Aorta (tissue), 5 donors: ENCODE data around the gene GRAMD1A. TPM values are rescaled to one million over a fixed set of nuclear protein-coding genes. Genes with fewer than 3 reads are reported as not detected.
"Not testable (repeated sequence)": the region's sequence is repeated elsewhere in the genome, so short reads cannot be mapped to it uniquely, and the experiment has no call there.

Source experiments
- ATAC-seq: fragments of 200-7000 bp; cut with Tn5 transposase; one replicate; pipeline ENCODE4 v1.9.1; 2022; ENCODE audit warnings: moderate library complexity; ENCODE audit not compliant: low FRiP score
- DNase-seq, 2 donors: peaks; one replicate each; pipeline ENCODE4 v3.0.0-alpha.2; 2020
- H3K27ac ChIP-seq, 2 donors: one replicate each; pipeline ENCODE4 v1.5.1; 2013; ENCODE audit warnings: low read length in 2 of 2, mild to moderate bottlenecking in 2 of 2, moderate library complexity in 2 of 2, control low read depth in 1 of 2, inconsistent platforms in 1 of 2, low read depth in 1 of 2
- H3K27me3 ChIP-seq, 2 donors: one replicate each; pipeline ENCODE4 v1.6.1; 2013; ENCODE audit warnings: control low read depth in 1 of 2, low read length in 1 of 2, mild to moderate bottlenecking in 1 of 2, moderate library complexity in 1 of 2; ENCODE audit not compliant: insufficient read depth in 2 of 2, control insufficient read depth in 1 of 2
- H3K36me3 ChIP-seq, 2 donors: one replicate each; pipeline ENCODE4 v1.6.1; 2013; ENCODE audit warnings: control low read depth in 1 of 2, low read length in 1 of 2, mild to moderate bottlenecking in 1 of 2; ENCODE audit not compliant: insufficient read depth in 2 of 2, control insufficient read depth in 1 of 2
- H3K4me1 ChIP-seq, 2 donors: one replicate each; pipeline ENCODE4 v1.6.1; 2013; ENCODE audit warnings: low read length in 2 of 2, control low read depth in 1 of 2, mild to moderate bottlenecking in 1 of 2, moderate library complexity in 1 of 2; ENCODE audit not compliant: insufficient read depth in 2 of 2, control insufficient read depth in 1 of 2
- H3K4me3 ChIP-seq, 2 donors: one replicate each; pipeline ENCODE4 v1.5.1; 2013; ENCODE audit warnings: low read length in 2 of 2, control low read depth in 1 of 2, mild to moderate bottlenecking in 1 of 2
- H3K9me3 ChIP-seq: one replicate; pipeline ENCODE4 v1.6.1; 2013; ENCODE audit warnings: mild to moderate bottlenecking, low read length; ENCODE audit not compliant: control insufficient read depth
- WGBS, 2 donors: extraction: QIAGEN DNeasy Blood & Tissue Kit; methylation state at CpG; one replicate each; pipeline ENCODE4 v1.1.7; 2013; 5-methylcytosine and 5-hydroxymethylcytosine counted together
- intact Hi-C, 2 donors: fragments of 100-400 bp; cut with DNase I; formaldehyde crosslinking; loops; one replicate each; pipeline versions ENCODE4 v1.14.2 to v1.15.0; 2022
- polyA plus RNA-seq, 2 donors: library from polyadenylated mRNA; stranded (reverse); fragments of 200-250 nt; gene quantifications; one replicate each; pipeline ENCODE4 v1.2.3, GENCODE V29; 2013
- total RNA-seq, 2 donors: library from RNA; stranded (reverse); fragmentation: NEBNext Ultra II Directional; extraction: Animal tissue kit (Norgen Biotek cat#: 25700); gene quantifications; one replicate each; pipeline ENCODE4 v1.2.1, GENCODE V29; 2021
- donor health status: healthy with polysubstance abuse.
- donor health status: Bipolar disorder and iron deficiency.
- donor health status: DM: no; HTN: no; CAD: no.
- donor health status: DM: no; HTN: no; CAD: no.
- donor health status: DM: yes; HTN: yes; CAD: no.

Gene GRAMD1A
- total and polyA plus RNA-seq, 4 donors: 13.4 to 92.7 (median 62.3) TPM

DNA sequence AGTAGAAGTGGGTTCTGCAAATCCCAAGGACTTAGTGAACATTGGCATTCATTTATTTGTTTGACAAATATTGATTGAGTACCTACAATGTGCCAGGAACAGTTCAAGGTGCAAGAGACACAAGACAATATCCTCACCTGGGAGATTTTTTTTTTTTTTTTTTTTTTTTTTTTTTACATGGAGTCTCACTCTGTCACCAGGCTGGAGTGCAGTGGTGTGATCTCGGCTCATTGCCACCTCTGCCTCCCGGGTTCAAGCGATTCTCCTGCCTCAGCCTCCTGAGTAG, 28.4 kb downstream of the GRAMD1A start:
- WGBS, 2 donors: 78 to 93% methylated on average over 3 of the region's 3 CpGs
- DNase-seq, intact Hi-C loops, H3K4me3 ChIP-seq, ATAC-seq, H3K9me3 ChIP-seq, H3K4me1 ChIP-seq, H3K36me3 ChIP-seq, H3K27me3 ChIP-seq, H3K27ac ChIP-seq: not testable (repeated sequence)

DNA sequence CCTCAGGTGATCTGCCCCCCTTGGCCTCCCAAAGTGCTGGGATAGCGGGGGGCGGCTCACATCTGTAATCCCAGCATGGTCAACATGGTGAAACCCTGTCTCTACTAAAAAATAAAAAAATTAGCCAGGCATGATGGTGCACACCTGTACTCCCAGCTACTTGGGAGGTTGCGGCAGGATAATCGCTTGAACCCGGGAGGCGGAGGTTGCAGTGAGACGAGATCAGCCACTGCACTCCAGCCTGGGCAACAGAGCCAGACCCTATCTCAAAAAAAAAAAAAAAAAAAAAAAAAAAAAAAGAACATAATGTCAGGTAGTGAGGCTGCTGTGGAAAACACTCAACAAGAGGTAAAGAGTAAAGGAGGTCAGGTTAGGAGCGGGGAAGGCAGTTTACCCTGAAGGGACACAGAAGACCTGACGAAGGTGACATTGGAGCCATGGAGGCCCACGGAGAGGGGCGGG, 29.2 kb downstream of the GRAMD1A start:
- H3K9me3 ChIP-seq, H3K4me3 ChIP-seq, H3K27ac ChIP-seq, intact Hi-C loops, ATAC-seq, DNase-seq, H3K36me3 ChIP-seq, H3K4me1 ChIP-seq, H3K27me3 ChIP-seq: not testable (repeated sequence)
- 76 to 77% methylated on average over 11 of the region's 11 CpGs for WGBS, 2 donors

DNA sequence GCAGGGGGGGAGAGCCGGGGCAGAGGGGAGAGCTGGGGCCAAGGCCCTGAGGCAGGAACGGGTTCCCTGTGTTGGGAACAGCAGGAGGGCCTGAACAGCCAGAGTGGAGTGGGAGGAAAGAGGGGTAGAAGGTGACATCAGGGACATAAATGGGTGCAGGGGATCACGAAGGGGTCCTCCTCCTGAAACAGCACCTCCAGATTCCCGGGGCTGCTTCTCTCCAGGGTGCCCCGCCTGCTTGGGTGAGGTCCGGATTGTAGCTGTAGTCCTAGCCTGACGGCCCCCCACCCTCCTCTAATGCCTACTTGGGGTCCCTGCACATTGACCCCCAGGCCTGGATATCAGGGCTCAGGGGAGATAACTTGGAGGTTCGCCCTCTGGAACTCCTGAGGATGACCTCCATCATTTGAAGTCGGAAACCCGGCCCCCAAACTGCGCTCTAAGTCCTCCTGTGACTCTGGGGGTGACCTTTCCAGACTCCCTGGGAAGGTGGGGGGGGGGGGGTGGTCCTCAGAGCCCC, 29.7 kb downstream of the GRAMD1A start:
- no peaks in the 10 kb centered on the region for H3K9me3 ChIP-seq
- ATAC-seq (no peak), DNase-seq (peak in 1 of 2 donors; percentile 67)
- H3K4me1 ChIP-seq: no peaks in the 10 kb centered on the region
- H3K27me3 ChIP-seq: no peaks in the 10 kb centered on the region
- peak overlapping the region in 1 of 2 donors; percentile 87 for H3K4me3 ChIP-seq
- H3K27ac ChIP-seq: no peak overlapping the region
- intact Hi-C loops: no loop called here
- WGBS, 2 donors: 21 to 22% methylated on average over 11 of the region's 11 CpGs
- no peaks in the 10 kb centered on the region for H3K36me3 ChIP-seq

DNA sequence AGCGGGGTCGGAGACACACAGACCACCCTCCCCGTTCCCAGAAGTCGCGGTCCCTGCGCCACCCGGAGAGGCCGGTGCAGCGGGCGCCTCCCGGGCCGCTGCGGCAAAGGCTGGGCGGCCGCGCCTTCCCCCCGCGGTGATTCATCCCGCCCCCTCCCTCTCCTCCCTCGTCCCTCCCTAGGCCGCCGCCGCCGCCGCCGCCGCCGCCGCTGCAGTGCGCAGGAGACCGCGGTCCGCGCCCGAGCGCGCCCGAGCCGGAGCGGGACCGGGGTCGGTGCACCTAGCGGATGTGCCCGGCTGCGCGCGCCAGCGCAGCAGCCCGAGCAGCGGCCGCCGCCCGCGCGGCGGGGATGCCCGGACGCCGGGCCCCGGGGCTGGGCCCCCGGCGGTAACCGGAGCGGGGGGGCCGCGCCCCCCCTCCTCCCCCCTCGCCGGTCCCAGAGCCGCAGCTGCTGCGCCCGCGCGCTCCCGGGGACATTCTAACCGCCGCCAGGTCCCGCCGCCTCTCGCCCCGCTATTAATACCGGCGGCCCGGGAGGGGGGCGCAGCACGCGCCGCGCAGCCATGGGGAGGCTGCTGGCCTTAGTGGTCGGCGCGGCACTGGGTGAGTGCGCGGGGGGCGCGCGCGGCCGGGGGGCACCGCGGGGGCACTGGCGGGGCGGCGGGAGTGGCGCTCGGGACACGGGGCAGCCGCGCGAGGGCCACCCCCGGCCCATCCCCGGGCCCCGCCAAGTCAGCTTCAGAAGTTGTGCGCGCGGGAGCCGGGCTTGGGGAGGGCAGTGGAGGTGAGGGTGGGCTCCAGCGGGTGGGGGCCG, 30.3 kb downstream of the GRAMD1A start, which contains the start of gene SCN1B:
Gene SCN1B, plus strand, starts transcription at position 214 of the 815 bp plus-strand sequence. Its CDS starts 351 bp downstream, at position 565.
- Histone ChIP-seq H3K4me1 (no peaks in the 10 kb centered on the region), H3K9me3 (no peaks in the 10 kb centered on the region), H3K27me3 (no peaks in the 10 kb centered on the region), H3K36me3 (no peaks in the 10 kb centered on the region), H3K4me3 (peak within 1 kb of the TSS; percentile 71 to 87), H3K27ac (no peak within 1 kb of the TSS)
- ATAC-seq (peak; percentile 79), DNase-seq (peak; percentile 81 to 93)
- intact Hi-C loops: no loop called here
- WGBS, 2 donors: 0 to 1% methylated on average over 51 to 118 of the region's 118 CpGs

DNA sequence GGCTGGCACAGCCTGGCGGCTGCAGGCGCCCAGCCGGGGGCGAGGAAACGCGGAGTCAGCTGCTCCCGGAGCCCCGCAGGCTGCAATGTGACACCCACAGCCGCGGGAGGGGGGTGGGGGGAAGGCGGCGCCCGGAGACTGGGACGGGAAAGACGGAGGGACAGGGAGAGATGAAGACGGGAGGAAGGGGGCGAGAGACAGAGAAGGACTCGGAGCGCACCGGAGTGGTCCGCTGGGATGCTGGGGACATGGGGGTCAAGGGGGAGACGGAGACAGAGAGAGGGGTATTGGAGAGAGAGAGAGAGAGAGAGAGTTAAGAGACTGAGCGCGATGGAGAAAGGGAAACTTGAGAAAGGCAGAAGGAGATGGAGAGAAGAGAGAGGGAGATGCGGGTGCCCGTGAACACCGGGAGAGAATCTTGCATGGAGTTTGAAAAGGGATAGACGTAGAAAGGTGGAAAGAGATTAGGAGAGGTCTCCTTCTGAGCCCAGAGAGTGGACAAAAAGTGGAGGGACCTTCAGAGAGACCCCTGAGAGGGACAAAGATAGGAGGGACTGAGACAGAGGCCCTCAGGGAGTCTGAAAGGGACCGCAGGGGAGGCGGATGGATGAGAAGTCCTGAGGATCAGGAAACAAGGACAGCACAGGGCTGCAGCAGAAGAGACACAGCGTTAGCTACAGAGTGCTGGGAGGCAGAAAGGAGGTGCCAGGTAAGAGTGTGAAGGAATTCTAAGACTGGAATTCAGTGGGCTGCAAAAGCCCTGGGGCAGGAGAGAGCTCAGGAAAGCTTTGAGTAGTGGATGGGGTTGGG, 31.2 kb downstream of the GRAMD1A start:
- Histone ChIP-seq H3K36me3 (no peaks in the 10 kb centered on the region), H3K9me3 (no peaks in the 10 kb centered on the region), H3K4me3 (peak overlapping the region; percentile 71 to 87), H3K27me3 (no peaks in the 10 kb centered on the region), H3K27ac (no peak overlapping the region), H3K4me1 (no peaks in the 10 kb centered on the region)
- intact Hi-C loops: no loop called here
- no peak for DNase-seq
- peak; percentile 33 for ATAC-seq
- 6 to 7% methylated on average over 31 of the region's 31 CpGs for WGBS, 2 donors

DNA sequence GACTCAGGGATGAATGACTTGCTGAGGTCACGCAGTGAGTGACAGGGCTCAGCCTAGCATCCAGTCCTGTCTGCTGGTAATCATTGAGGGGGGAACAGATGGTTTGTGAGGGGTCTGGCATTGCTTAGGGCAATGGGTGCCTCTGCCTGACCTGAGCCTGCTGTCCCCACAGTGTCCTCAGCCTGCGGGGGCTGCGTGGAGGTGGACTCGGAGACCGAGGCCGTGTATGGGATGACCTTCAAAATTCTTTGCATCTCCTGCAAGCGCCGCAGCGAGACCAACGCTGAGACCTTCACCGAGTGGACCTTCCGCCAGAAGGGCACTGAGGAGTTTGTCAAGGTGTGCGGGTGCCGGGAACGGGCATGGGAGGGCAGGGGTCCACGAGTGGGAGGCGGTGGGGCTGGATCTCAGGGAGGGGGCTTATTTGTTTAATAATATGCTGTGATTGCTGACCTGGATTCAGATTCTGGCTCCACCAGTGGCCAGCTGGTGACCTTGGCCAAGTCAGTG, 32.3 kb downstream of the GRAMD1A start:
- Histone ChIP-seq H3K36me3 (no peaks in the 10 kb centered on the region), H3K4me1 (no peaks in the 10 kb centered on the region), H3K9me3 (no peaks in the 10 kb centered on the region), H3K27me3 (no peaks in the 10 kb centered on the region), H3K27ac (no peak overlapping the region), H3K4me3 (no peak overlapping the region)
- intact Hi-C loops: no loop called here
- DNase-seq (no peak), ATAC-seq (no peak)
- 97% methylated on average over 17 of the region's 17 CpGs for WGBS, 2 donors

DNA sequence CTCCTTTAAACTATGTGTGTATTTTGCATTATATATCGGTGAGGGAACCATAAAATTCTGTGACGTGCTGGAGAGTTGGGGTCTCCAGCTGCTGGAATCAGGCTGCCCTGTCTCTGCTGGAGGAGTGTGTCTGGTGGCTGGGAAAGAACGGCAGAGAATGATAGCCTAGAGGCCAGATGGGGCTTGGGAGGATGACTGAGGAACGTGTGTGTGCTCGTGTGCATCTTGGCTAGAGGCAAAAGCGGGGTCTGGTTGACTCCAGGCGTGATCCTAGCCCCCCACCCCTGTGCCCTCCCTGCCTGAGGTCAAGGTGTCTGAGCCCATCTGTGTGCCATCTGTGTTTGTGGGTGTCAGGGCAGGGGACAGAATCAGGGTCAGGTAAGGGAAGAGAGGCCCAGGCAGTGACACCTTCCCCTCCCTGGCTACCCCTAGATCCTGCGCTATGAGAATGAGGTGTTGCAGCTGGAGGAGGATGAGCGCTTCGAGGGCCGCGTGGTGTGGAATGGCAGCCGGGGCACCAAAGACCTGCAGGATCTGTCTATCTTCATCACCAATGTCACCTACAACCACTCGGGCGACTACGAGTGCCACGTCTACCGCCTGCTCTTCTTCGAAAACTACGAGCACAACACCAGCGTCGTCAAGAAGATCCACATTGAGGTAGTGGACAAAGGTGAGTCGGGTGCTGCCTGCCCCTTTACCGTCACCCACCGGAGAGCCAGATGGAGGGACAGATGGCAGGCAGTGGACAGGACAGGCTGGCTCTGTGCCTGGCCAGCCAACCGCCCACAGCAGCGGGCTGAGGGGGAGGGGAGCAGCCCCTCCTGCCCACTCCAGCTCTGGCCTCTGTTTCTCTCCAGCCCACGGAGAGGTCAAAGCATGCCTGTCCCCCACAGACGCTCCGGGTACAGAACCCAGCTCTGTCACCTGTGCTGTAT, 33.2 kb downstream of the GRAMD1A start:
- Histone ChIP-seq H3K4me3 (no peak overlapping the region), H3K9me3 (no peaks in the 10 kb centered on the region), H3K27ac (no peak overlapping the region), H3K4me1 (no peaks in the 10 kb centered on the region), H3K27me3 (no peaks in the 10 kb centered on the region), H3K36me3 (no peaks in the 10 kb centered on the region)
- no peak for DNase-seq
- no peak for ATAC-seq
- intact Hi-C loops: no loop called here
- 94% methylated on average over 28 to 30 of the region's 30 CpGs for WGBS, 2 donors

DNA sequence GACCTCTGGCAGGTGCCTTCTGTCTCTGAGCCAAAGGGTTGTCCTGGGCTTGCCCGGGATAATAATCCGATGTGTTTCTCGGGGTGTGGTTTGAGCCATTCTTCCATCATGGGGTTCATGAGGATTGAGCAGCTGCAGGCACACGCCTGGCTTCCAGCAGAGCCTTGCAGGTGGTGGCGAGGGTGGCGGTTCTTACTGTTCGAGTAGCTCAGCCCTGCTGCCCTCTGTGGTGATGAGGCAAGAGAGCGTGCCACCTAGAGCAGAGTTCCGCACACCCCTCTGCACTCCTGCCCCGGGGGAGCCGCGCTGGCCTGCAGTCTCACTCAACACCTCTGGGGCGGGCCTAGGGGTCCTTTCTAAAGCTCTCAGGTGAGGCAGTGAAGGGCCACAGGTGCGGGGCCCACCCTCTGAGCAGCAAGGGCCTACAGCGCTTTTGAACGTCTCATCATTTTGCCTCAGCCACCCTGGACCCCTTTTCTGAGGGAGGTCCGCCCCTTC, 33.9 kb downstream of the GRAMD1A start:
- WGBS, 2 donors: 96 to 97% methylated on average over 17 of the region's 17 CpGs
- no peaks in the 10 kb centered on the region for H3K4me1 ChIP-seq
- no peak for ATAC-seq
- intact Hi-C loops: no loop called here
- H3K4me3 ChIP-seq: no peak overlapping the region
- no peak for DNase-seq
- no peaks in the 10 kb centered on the region for H3K27me3 ChIP-seq
- no peaks in the 10 kb centered on the region for H3K36me3 ChIP-seq
- H3K9me3 ChIP-seq: no peaks in the 10 kb centered on the region
- no peak overlapping the region for H3K27ac ChIP-seq
